MCF 10A (cell line): ENCODE data around the gene CDNF. TPM values are rescaled to one million over a fixed set of nuclear protein-coding genes. Genes with fewer than 3 reads are reported as not detected.

Source experiments
- BruUV-seq: library from RNA; stranded (reverse); fragments of 400-500 nt; replicated peaks from 2 replicates; lab custom pipeline; 2021; lab: Mats Ljungman, UMichigan
- CTCF ChIA-PET: fragments of 300-600 bp; sonication (Branson Sonifier 250); formaldehyde crosslinking; extraction: SDS; loops from one replicate; lab custom pipeline; 2021; ENCODE audit warnings: antibody characterized with exemption, inconsistent platforms; lab: Yijun Ruan, JAX
- POLR2A ChIA-PET: fragments of 300-600, 350-650 bp; sonication (Branson Sonifier 250); formaldehyde crosslinking; extraction: SDS; loops from one replicate; lab custom pipeline; 2020; ENCODE audit warnings: antibody characterized with exemption, inconsistent platforms; lab: Yijun Ruan, JAX
- DNase-seq: peaks from one replicate; pipeline ENCODE4 v3.0.0-alpha.2; 2018; ENCODE audit not compliant: unreplicated experiment
- H3K27ac Mint-ChIP-seq: one replicate; pipeline ENCODE4 v1.8.0; 2022; ENCODE audit warnings: mild to moderate bottlenecking, low read depth, mixed read lengths; ENCODE audit not compliant: unreplicated experiment
- H3K27me3 Mint-ChIP-seq: one replicate; pipeline ENCODE4 v1.8.0; 2022; ENCODE audit warnings: mixed read lengths; ENCODE audit not compliant: insufficient read depth, unreplicated experiment
- H3K36me3 Mint-ChIP-seq: one replicate; pipeline ENCODE4 v1.8.0; 2022; ENCODE audit warnings: mild to moderate bottlenecking, moderate library complexity, mixed read lengths; ENCODE audit not compliant: insufficient read depth, unreplicated experiment
- H3K4me1 Mint-ChIP-seq: one replicate; pipeline ENCODE4 v1.8.0; 2022; ENCODE audit warnings: mixed read lengths; ENCODE audit not compliant: insufficient read depth, unreplicated experiment
- H3K4me3 Mint-ChIP-seq: one replicate; pipeline ENCODE4 v1.8.0; 2022; ENCODE audit warnings: mild to moderate bottlenecking, moderate library complexity, mixed read lengths; ENCODE audit not compliant: unreplicated experiment
- H3K9me3 Mint-ChIP-seq: one replicate; pipeline ENCODE4 v1.8.0; 2022; ENCODE audit warnings: mixed read lengths; ENCODE audit not compliant: unreplicated experiment
- intact Hi-C: fragments of 100-400 bp; cut with micrococcal nuclease; formaldehyde crosslinking; loops from 2 replicates; pipeline ENCODE4 v1.14.1; 2022
- total RNA-seq: library from RNA; stranded (reverse); gene quantifications from 2 replicates; pipeline ENCODE4 v1.2.3, GENCODE V29; 2022
- TF ChIP-seq, protein P1 (sequence below): fragments of 200-600 bp; IDR thresholded peaks from one replicate; pipeline ENCODE4 v1.8.0; 2022; ENCODE audit warnings: antibody characterized with exemption, mild to moderate bottlenecking; ENCODE audit not compliant: unreplicated experiment

Gene CDNF
- total RNA-seq, 1 experiment from 2014 or later: 2.9 TPM

DNA sequence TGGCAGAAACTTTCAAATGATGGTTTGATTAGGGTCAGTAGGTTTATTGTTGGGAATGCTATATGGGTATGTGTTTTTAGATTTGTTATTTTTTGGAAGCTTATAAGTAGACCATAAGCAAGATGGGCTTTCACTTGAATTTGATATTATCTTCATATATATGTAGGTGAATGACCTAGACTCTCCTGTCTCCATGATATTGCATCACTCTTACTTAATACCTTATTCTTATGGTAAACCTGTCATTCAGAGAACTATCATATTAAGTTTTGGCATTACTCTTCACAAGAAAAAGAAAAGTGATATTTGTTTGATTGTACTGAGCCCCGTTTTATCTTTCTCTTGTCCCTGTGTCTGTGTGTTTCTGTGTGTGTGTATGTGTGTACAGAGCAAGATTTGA, 17.6 kb upstream of the CDNF start:
- POLR2A ChIA-PET: interaction anchor here (1.4 kb wide), 1 partner anchor 17 kb away, joined by 3 read pairs; the partner anchor contains the start of genes HSPA14 and MSANTD7
- Mint-ChIP-seq H3K4me3 (no peak overlapping the region), H3K36me3 (peaks cover 60% of the 10 kb centered on the region), H3K9me3 (no peaks in the 10 kb centered on the region), H3K27ac (no peak overlapping the region), H3K27me3 (no peaks in the 10 kb centered on the region), H3K4me1 (no peaks in the 10 kb centered on the region)
- DNase-seq: no peak
- BruUV-seq: no TSS peak
- TF ChIP-seq, protein P1, sequence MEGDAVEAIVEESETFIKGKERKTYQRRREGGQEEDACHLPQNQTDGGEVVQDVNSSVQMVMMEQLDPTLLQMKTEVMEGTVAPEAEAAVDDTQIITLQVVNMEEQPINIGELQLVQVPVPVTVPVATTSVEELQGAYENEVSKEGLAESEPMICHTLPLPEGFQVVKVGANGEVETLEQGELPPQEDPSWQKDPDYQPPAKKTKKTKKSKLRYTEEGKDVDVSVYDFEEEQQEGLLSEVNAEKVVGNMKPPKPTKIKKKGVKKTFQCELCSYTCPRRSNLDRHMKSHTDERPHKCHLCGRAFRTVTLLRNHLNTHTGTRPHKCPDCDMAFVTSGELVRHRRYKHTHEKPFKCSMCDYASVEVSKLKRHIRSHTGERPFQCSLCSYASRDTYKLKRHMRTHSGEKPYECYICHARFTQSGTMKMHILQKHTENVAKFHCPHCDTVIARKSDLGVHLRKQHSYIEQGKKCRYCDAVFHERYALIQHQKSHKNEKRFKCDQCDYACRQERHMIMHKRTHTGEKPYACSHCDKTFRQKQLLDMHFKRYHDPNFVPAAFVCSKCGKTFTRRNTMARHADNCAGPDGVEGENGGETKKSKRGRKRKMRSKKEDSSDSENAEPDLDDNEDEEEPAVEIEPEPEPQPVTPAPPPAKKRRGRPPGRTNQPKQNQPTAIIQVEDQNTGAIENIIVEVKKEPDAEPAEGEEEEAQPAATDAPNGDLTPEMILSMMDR: no peak
- intact Hi-C loops: loop anchor here (2.0 kb wide), 1 partner anchor 21 kb away; no protein-coding TSS in a partner anchor
- CTCF ChIA-PET: no interaction called here

DNA sequence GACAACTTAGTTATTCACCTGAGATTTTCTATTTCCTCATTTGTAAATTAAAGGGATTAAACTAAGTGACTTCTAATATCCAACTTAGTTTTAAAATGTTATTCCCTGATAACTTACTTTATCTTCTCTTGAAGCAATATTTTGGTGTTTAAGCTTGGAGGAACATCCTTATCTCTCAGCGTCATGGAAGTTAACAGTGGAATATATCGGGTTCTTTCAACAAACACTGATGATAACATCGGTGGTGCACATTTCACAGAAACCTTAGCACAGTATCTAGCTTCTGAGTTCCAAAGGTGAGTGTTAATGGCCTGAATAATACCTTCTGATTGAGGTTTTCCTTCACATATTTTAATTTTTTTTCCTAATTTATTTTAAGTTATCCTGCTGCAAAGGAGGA, 14.4 kb upstream of the CDNF start:
- POLR2A ChIA-PET: interaction anchor here (1.0 to 1.6 kb wide), 2 partner anchors 15 to 26 kb away, joined by 3 to 6 read pairs; partner anchors contain the start of gene SUV39H2
- Mint-ChIP-seq H3K27me3 (no peaks in the 10 kb centered on the region), H3K4me3 (no peak overlapping the region), H3K36me3 (peaks cover 66% of the 10 kb centered on the region), H3K4me1 (no peaks in the 10 kb centered on the region), H3K27ac (no peak overlapping the region), H3K9me3 (no peaks in the 10 kb centered on the region)
- TF ChIP-seq, protein P1: no peak
- CTCF ChIA-PET: interaction anchor here (1.6 kb wide), 1 partner anchor 17 kb away, joined by 6 read pairs; no protein-coding TSS in a partner anchor
- intact Hi-C loops: no loop called here
- BruUV-seq: no TSS peak
- DNase-seq: no peak

DNA sequence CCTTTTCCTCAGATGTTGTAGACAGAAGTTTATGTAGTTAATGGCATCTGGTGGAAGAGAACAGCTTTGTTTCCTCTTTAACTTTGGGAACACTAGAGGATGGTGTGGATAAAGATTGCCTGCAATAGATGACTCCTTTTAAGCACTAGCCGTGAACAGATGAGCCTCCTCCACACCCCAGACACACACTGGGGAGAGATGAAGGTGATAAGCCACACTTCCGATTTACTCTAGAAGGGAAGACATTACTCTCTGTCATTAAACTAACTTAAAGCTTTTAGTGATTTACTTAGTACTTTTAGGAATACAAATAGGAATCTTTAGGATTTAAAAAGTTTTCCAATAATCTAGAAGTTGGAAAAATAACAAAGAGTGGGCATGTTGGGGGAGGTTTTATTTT, 7.1 kb upstream of the CDNF start:
- no TSS peak for BruUV-seq
- Mint-ChIP-seq H3K4me3 (no peak overlapping the region), H3K36me3 (peaks cover 45% of the 10 kb centered on the region), H3K27me3 (no peaks in the 10 kb centered on the region), H3K4me1 (no peaks in the 10 kb centered on the region), H3K27ac (no peak overlapping the region), H3K9me3 (no peaks in the 10 kb centered on the region)
- POLR2A ChIA-PET: interaction anchor here (0.6 to 0.9 kb wide), 3 partner anchors 26 to 1719 kb away, joined by 3 to 4 read pairs (median 3); no protein-coding TSS in a partner anchor
- no peak for DNase-seq
- intact Hi-C loops: no loop called here
- CTCF ChIA-PET: interaction anchor here (0.7 to 1.0 kb wide), 3 partner anchors 24 to 345 kb away, joined by 3 to 4 read pairs (median 3); no protein-coding TSS in a partner anchor
- TF ChIP-seq, protein P1: no peak

DNA sequence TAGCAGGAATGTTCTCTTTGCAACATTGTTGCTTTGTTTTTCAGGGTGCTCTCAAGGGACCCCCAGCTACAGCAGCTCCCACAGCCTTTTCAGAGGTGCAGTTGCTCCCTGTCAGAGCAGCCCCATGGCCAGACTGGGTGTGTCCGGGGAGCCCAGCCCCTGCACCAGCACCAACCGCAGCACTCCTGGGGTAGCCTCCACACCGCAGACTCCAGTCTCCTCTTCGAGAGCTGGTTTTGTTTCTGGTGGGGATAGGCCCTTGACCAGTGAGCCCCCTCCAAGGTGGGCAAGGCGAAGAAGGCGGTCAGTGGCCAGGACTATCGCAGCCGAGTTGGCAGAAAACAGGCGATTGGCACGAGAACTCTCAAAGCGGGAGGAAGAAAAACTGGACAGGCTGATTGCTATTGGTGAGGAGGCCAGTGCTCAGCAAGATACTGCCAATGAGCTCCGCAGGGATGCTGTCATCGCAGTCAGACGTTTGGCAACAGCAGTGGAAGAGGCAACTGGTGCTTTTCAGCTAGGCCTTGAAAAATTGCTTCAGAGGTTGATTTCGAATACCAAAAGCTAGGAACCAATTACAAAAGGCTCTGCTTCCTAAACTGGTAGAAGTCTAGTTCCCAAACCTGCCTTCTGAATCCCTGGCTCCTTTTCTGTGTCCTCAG, 5.6 kb upstream of the CDNF start:
- no TSS peak for BruUV-seq
- Mint-ChIP-seq H3K9me3 (no peaks in the 10 kb centered on the region), H3K36me3 (peaks cover 44% of the 10 kb centered on the region), H3K27ac (no peak overlapping the region), H3K4me3 (no peak overlapping the region), H3K27me3 (no peaks in the 10 kb centered on the region), H3K4me1 (no peaks in the 10 kb centered on the region)
- ChIA-PET POLR2A (interaction anchor here (1.5 kb wide), 1 partner anchor 35 kb away, joined by 3 read pairs; the partner anchor contains the start of gene SUV39H2), CTCF (interaction anchor here (0.7 to 1.2 kb wide), 2 partner anchors 26 to 39 kb away, joined by 3 to 6 read pairs; no protein-coding TSS in a partner anchor)
- intact Hi-C loops: no loop called here
- TF ChIP-seq, protein P1: no peak
- no peak for DNase-seq
